Stomach (tissue), 19 donors: ENCODE measurements around the gene FLNC. TPM values are rescaled to one million over a fixed set of nuclear protein-coding genes. Genes with fewer than 3 reads are reported as not detected.
A peak's percentile ranks its signal among the peaks of the same experiment; 100 is the strongest.

Experiments used
- DNase-seq, 2 donors: peaks; one replicate each; pipeline versions ENCODE4 v3.0.0 to v3.0.0-alpha.2; 2013 to 2019
- H3K27ac ChIP-seq, 5 donors: fragments of 200-600 bp in 4 of 5; sonication (generic) in 4 of 5; one replicate each; pipeline ENCODE4 v1.5.1; 2013 to 2019; ENCODE audit warnings: mild to moderate bottlenecking in 1 of 5, moderate library complexity in 1 of 5
- H3K27me3 ChIP-seq, 3 donors: fragments of 200-600 bp; sonication (generic); one replicate each; pipeline ENCODE4 v1.5.1; 2017 to 2019; ENCODE audit warnings: mixed run types in 1 of 3
- H3K36me3 ChIP-seq, 4 donors: fragments of 200-600 bp; sonication (generic); 1 replicate in 3 of 4; 2 replicates in 1 of 4; pipeline ENCODE4 v1.5.1; 2016 to 2019
- H3K4me1 ChIP-seq, 4 donors: fragments of 200-600 bp; sonication (generic); one replicate each; pipeline ENCODE4 v1.5.1; 2016 to 2019
- H3K4me3 ChIP-seq, 4 donors: fragments of 200-600 bp; sonication (generic) in 3 of 4; one replicate each; pipeline ENCODE4 v1.5.1; 2016 to 2019; ENCODE audit warnings: mild to moderate bottlenecking in 1 of 4
- H3K9me3 ChIP-seq, 4 donors: fragments of 200-600 bp; sonication (generic); one replicate each; pipeline ENCODE4 v1.5.1; 2016 to 2019
- EP300 ChIP-seq: sonication (generic); formaldehyde crosslinking; IDR thresholded peaks from one replicate; pipeline ENCODE4 v1.6.1; 2017; ENCODE audit warnings: antibody characterized with exemption
- POLR2A ChIP-seq, 4 donors: fragments of 450-650 bp; IDR thresholded peaks; one replicate each; pipeline ENCODE4 v1.6.1; 2016; ENCODE audit warnings: antibody characterized with exemption in 4 of 4, control low read depth in 2 of 4, mild to moderate bottlenecking in 1 of 4, moderate library complexity in 1 of 4
- POLR2AphosphoS5 ChIP-seq, 3 donors: sonication (generic); formaldehyde crosslinking; IDR thresholded peaks; one replicate each; pipeline ENCODE4 v1.6.1; 2016; ENCODE audit warnings: antibody characterized with exemption in 3 of 3
- WGBS, 5 donors: extraction: QIAGEN DNeasy Blood & Tissue Kit in 3 of 5; methylation state at CpG; one replicate each; pipeline versions ENCODE4 v1.1.5 to v1.1.7; 2013 to 2018; 5-methylcytosine and 5-hydroxymethylcytosine counted together
- intact Hi-C: fragments of 100-400 bp; cut with DNase I; formaldehyde crosslinking; loops from one replicate; pipeline ENCODE4 v1.15.1; 2023; ENCODE audit warnings: low total_unique reads
- long read RNA-seq, 10 donors: transcript quantifications; one replicate each; lab custom pipeline, GENCODE V29; 2026
- polyA plus RNA-seq, 3 donors: library from polyadenylated mRNA; stranded (reverse); fragments of 200-250 nt; gene quantifications; one replicate each; pipeline ENCODE4 v1.2.3, GENCODE V29; 2013
- total RNA-seq, 5 donors: library from RNA; depleted of rRNA; stranded (reverse); fragments of >200 nt; gene quantifications; one replicate each; pipeline versions ENCODE4 v1.1.0 to v1.2.3, GENCODE V29; 2014 to 2016
- TF ChIP-seq, protein P1 (sequence below), 7 experiments: fragments of 450-650 bp in 4 of 7; fragments of 200-600 bp in 3 of 7; sonication (generic) in 3 of 7; IDR thresholded peaks; one replicate each; pipeline ENCODE4 v1.5.1; 2016 to 2019; ENCODE audit warnings: antibody characterized with exemption in 7 of 7, control low read depth in 2 of 7, mild to moderate bottlenecking in 1 of 7
- donor health status: healthy with polysubstance abuse.
- donor health status: Bipolar disorder and iron deficiency.
- donor health status: healthy.

FLNC gene
- total RNA-seq (100 to 1,000 TPM in 3 of 5 donors, 10 to 100 TPM in 2; 30.9 to 184 (median 105) TPM), polyA plus RNA-seq (10 to 100 TPM in 1 of 3 donors, 1 to 10 TPM in 2; 1.9 to 13.6 (median 5.3) TPM)
- long read RNA-seq, donor 1: 0 reads
- long read RNA-seq, donor 2, partial matches to known transcripts: 17 of 17 reads
- long read RNA-seq, donor 2, other reads (novel, unspliced or antisense): 0 of 17 reads
- long read RNA-seq, donor 3: 0 reads
- long read RNA-seq, donor 4: 0 reads
- long read RNA-seq, donor 5, full-length matches to known transcripts: 1 of 8 reads
- long read RNA-seq, donor 5, partial matches to known transcripts: 7 of 8 reads
- long read RNA-seq, donor 5, other reads (novel, unspliced or antisense): 0 of 8 reads
- long read RNA-seq, donor 6, partial matches to known transcripts: 11 of 11 reads
- long read RNA-seq, donor 6, other reads (novel, unspliced or antisense): 0 of 11 reads
- long read RNA-seq, donor 7, partial matches to known transcripts: 31 of 31 reads
- long read RNA-seq, donor 7, other reads (novel, unspliced or antisense): 0 of 31 reads
- long read RNA-seq, donor 8: 0 reads
- long read RNA-seq, donor 9: 0 reads
- long read RNA-seq, donor 10: 0 reads

- peak; percentile 50 to 89 for DNase-seq
- TF ChIP-seq, protein P1, sequence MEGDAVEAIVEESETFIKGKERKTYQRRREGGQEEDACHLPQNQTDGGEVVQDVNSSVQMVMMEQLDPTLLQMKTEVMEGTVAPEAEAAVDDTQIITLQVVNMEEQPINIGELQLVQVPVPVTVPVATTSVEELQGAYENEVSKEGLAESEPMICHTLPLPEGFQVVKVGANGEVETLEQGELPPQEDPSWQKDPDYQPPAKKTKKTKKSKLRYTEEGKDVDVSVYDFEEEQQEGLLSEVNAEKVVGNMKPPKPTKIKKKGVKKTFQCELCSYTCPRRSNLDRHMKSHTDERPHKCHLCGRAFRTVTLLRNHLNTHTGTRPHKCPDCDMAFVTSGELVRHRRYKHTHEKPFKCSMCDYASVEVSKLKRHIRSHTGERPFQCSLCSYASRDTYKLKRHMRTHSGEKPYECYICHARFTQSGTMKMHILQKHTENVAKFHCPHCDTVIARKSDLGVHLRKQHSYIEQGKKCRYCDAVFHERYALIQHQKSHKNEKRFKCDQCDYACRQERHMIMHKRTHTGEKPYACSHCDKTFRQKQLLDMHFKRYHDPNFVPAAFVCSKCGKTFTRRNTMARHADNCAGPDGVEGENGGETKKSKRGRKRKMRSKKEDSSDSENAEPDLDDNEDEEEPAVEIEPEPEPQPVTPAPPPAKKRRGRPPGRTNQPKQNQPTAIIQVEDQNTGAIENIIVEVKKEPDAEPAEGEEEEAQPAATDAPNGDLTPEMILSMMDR (IDR thresholded peaks at IDR 0.05): no peak
- TF ChIP-seq POLR2A (IDR thresholded peaks at IDR 0.05): no peak
- peak in 2 of 3 donors; percentile 43 to 71 for TF ChIP-seq POLR2AphosphoS5 (IDR thresholded peaks at IDR 0.05)
- TF ChIP-seq EP300: no peak
- H3K9me3 ChIP-seq: no peaks in the 10 kb centered on the region
- 2 to 6% (median 3%) methylated on average over 72 to 109 of the region's 109 CpGs; no CpG with 5 or more reads in 1 of the 5 donors for WGBS, 5 donors
- H3K27me3 ChIP-seq: peaks cover 0 to 48% (median 27%) of the 10 kb centered on the region in 3 donors
- peaks cover 35 to 75% (median 45%) of the 10 kb centered on the region in 4 donors for H3K4me1 ChIP-seq
- H3K27ac ChIP-seq: peak within 1 kb of the TSS; percentile 29 to 95 (median 74)
- H3K36me3 ChIP-seq: peaks cover 0 to 5% (median 2%) of the 10 kb centered on the region in 4 donors
- peak within 1 kb of the TSS; percentile 47 to 65 (median 58) for H3K4me3 ChIP-seq
- intact Hi-C loops: no loop called here
These were observed at the start of gene FLNC for GRCh38 chr7:128830231-128831177. FLNC (plus strand) TSS chr7:128830406; CDS start chr7:128830638, 232 bp downstream.

DNA sequence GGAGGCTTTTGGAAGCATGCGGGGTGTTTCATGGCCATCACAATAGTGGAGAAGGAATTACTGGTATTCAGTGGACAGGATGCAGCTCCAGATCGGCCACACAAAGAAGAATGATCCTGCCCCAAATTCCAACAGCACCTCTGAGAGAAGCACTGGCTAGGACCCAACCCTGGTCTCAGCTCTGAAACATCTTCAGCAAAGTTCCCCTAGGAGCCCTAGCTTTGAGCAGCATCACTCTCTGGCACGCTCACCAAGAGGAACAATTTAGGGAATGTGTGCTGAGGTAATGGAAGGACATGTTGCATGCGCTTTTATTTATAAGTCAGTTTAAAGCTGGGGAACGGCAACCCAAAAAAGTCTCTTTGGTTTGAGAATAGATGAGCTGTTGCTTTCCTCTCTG is 49.1 kb upstream of the FLNC start:
- Histone ChIP-seq H3K36me3 (no peaks in the 10 kb centered on the region), H3K27me3 (no peaks in the 10 kb centered on the region), H3K4me1 (peaks cover 0 to 21% (median 9%) of the 10 kb centered on the region in 4 donors), H3K27ac (peak overlapping the region in 3 of 5 donors; percentile 58 to 83 (median 61)), H3K4me3 (no peak overlapping the region), H3K9me3 (peaks cover 0 to 12% (median 3%) of the 10 kb centered on the region in 4 donors)
- TF ChIP-seq EP300 (no peak), POLR2AphosphoS5 (IDR thresholded peaks at IDR 0.05) (peak in 2 of 3 donors; percentile 21 to 29)
- 64 to 86% (median 81%) methylated on average over 5 of the region's 5 CpGs for WGBS, 5 donors
- DNase-seq: peak in 1 of 2 donors; percentile 70
- intact Hi-C loops: no loop called here

- Histone ChIP-seq H3K4me3 (no peak overlapping the region), H3K36me3 (no peaks in the 10 kb centered on the region), H3K27ac (peak overlapping the region in 3 of 5 donors; percentile 61 to 83 (median 62)), H3K9me3 (peaks cover 0 to 12% (median 3%) of the 10 kb centered on the region in 4 donors), H3K4me1 (peaks cover 0 to 21% (median 9%) of the 10 kb centered on the region in 4 donors), H3K27me3 (no peaks in the 10 kb centered on the region)
- 60 to 77% (median 74%) methylated on average over 3 of the region's 3 CpGs for WGBS, 5 donors
- no peak for TF ChIP-seq POLR2A (IDR thresholded peaks at IDR 0.05)
- TF ChIP-seq, protein P1 (IDR thresholded peaks at IDR 0.05): no peak
- TF ChIP-seq EP300: no peak
- peak in 2 of 3 donors; percentile 52 to 67 for TF ChIP-seq POLR2AphosphoS5 (IDR thresholded peaks at IDR 0.05)
- intact Hi-C loops: no loop called here
- DNase-seq: no peak
These were observed 48.4 kb upstream of the FLNC start for GRCh38 chr7:128781851-128782250.

GRCh38 chr7:128783143-128783861 is 46.9 kb upstream of the FLNC start:
- Histone ChIP-seq H3K27ac (peak overlapping the region in 4 of 5 donors; percentile 14 to 83 (median 62)), H3K27me3 (no peaks in the 10 kb centered on the region), H3K4me3 (no peak overlapping the region), H3K9me3 (peaks cover 0 to 7% (median 3%) of the 10 kb centered on the region in 4 donors), H3K4me1 (peaks cover 0 to 21% (median 9%) of the 10 kb centered on the region in 4 donors), H3K36me3 (no peaks in the 10 kb centered on the region)
- WGBS, 5 donors: 27 to 51% (median 39%) methylated on average over 10 to 15 of the region's 15 CpGs
- TF ChIP-seq POLR2A (IDR thresholded peaks at IDR 0.05) (no peak), POLR2AphosphoS5 (IDR thresholded peaks at IDR 0.05) (peak in 1 of 3 donors; percentile 46)
- DNase-seq: peak; percentile 56 to 92
- intact Hi-C loops: no loop called here
